Transverse colon (tissue), 4 donors: ENCODE data around the gene TMEM222.

Source experiments
- CTCF ChIP-seq, 5 experiments: fragments of 200-600 bp in 3 of 5; fragments of 450-650 bp in 2 of 5; sonication (generic) in 3 of 5; IDR thresholded peaks; 1 replicate in 2 of 5; 2 replicates in 3 of 5; pipeline ENCODE4 v1.5.1; 2016 to 2017; ENCODE audit warnings: antibody characterized with exemption in 5 of 5, inconsistent platforms in 3 of 5, mild to moderate bottlenecking in 2 of 5, moderate library complexity in 1 of 5
- POLR2AphosphoS5 ChIP-seq, 3 donors: sonication (generic); formaldehyde crosslinking; IDR thresholded peaks; one replicate each; pipeline ENCODE4 v1.6.1; 2016; ENCODE audit warnings: antibody characterized with exemption in 3 of 3

- TF ChIP-seq CTCF (IDR thresholded peaks at IDR 0.05) (no peak), POLR2AphosphoS5 (IDR thresholded peaks at IDR 0.05) (no peak)
Measured at GRCh38 chr1:27355683-27356082, 33.7 kb downstream of the TMEM222 start.
